ENCODE results near the gene S100A5.

DNA sequence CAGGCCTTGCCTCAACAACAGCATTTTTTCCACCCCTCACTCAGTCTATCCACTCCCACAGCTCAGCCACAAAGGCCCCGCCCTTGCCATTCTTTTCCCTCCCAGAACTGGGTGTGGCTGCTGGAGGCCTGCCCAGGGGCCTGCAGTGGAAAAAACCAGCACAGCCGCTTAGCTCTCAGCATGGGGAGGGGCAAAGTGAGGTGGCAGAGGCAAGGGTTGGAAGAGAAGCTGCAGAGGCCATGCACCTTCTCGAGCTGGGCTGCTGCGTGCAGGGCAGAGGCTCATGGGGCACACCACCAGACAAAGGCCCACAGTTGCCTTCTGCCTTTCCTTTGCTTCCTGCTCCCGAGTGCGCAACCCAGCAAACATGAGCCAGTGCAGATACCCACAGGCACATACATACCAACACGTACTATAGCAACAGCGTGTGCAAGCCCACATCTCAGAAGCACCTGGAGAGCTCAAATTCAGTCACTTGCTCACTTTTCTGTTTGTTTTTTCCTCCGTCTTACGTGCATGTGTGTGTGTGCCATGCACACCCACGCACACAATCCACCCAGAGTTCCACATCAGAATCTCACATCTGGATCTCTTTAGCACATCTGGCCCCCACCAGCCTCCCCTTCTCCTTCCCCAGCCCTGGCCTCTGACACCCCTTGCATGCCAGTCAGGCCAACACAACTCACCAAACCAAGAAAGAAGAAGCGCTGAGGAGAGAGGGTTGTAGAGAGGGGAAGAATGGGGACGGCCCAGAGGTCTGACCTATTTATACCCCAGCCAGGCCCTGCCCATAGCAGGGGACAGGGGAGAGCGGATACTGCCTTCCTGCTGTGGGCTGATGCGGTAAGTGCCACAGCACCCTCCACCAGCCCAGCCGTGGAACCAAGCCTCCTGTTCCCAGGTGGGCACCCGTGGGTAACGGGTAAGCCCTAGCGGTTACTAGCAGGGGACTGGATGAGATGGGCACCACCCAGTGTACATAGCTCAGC, 4.6 kb upstream of the S100A5 start, which contains the start of gene S100A4:
- TF ChIP-seq NFRKB (IDR thresholded peaks at IDR 0.05) (no peak), HDGF (IDR thresholded peaks at IDR 0.05; ENCODE audit: borderline replicate concordance) (no peak), BHLHE40 (IDR thresholded peaks at IDR 0.05; ENCODE audit: borderline replicate concordance) (no peak), SUZ12 (IDR thresholded peaks at IDR 0.05) (no peak), FOXA1 (IDR thresholded peaks at IDR 0.05) (no peak), FOXM1 (IDR thresholded peaks at IDR 0.05; ENCODE audit: borderline replicate concordance) (no peak), LEF1 (IDR thresholded peaks at IDR 0.05; ENCODE audit: borderline replicate concordance) (no peak), TARDBP (IDR thresholded peaks at IDR 0.05) (no peak), ARNT (IDR thresholded peaks at IDR 0.05) (no peak)
- TF ChIP-seq, protein P1, sequence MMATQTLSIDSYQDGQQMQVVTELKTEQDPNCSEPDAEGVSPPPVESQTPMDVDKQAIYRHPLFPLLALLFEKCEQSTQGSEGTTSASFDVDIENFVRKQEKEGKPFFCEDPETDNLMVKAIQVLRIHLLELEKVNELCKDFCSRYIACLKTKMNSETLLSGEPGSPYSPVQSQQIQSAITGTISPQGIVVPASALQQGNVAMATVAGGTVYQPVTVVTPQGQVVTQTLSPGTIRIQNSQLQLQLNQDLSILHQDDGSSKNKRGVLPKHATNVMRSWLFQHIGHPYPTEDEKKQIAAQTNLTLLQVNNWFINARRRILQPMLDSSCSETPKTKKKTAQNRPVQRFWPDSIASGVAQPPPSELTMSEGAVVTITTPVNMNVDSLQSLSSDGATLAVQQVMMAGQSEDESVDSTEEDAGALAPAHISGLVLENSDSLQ (IDR thresholded peaks at IDR 0.05), result no peak

Measured in HEK293T (cell line).